ENCODE measurements around the gene HTRA3.

Gene HTRA3

GRCh38 chr4:8242782-8243560 is 26.6 kb upstream of the HTRA3 start:
- Histone ChIP-seq H3K9me3 (ENCODE audit: insufficient read depth, low read length) (no peaks in the 10 kb centered on the region), H3K9ac (ENCODE audit: low read length) (no peak overlapping the region), H3K79me2 (ENCODE audit: low read length) (no peaks in the 10 kb centered on the region), H3K4me3 (ENCODE audit: low read length) (no peak overlapping the region), H3K4me2 (ENCODE audit: low read length) (peak overlapping the region; percentile 49; the same call in 1 of the 2 replicates), H4K20me1 (ENCODE audit: insufficient read depth, low read length) (no peaks in the 10 kb centered on the region), H2AFZ (ENCODE audit: low read depth, low read length) (no peak overlapping the region), H3K27ac (ENCODE audit: low read length) (no peak overlapping the region), H3K4me1 (ENCODE audit: low read length) (peaks cover 18% of the 10 kb centered on the region), H3K27me3 (ENCODE audit: low read depth, low read length) (no peaks in the 10 kb centered on the region), H3K36me3 (replicated peaks; ENCODE audit: low read depth, low read length) (no peaks in the 10 kb centered on the region)
- TF ChIP-seq CTCF (IDR thresholded peaks at IDR 0.05; ENCODE audit: low read depth, low read length) (no peak), EZH2phosphoT487 (IDR thresholded peaks at IDR 0.05; ENCODE audit: low read depth) (no peak)

DNA sequence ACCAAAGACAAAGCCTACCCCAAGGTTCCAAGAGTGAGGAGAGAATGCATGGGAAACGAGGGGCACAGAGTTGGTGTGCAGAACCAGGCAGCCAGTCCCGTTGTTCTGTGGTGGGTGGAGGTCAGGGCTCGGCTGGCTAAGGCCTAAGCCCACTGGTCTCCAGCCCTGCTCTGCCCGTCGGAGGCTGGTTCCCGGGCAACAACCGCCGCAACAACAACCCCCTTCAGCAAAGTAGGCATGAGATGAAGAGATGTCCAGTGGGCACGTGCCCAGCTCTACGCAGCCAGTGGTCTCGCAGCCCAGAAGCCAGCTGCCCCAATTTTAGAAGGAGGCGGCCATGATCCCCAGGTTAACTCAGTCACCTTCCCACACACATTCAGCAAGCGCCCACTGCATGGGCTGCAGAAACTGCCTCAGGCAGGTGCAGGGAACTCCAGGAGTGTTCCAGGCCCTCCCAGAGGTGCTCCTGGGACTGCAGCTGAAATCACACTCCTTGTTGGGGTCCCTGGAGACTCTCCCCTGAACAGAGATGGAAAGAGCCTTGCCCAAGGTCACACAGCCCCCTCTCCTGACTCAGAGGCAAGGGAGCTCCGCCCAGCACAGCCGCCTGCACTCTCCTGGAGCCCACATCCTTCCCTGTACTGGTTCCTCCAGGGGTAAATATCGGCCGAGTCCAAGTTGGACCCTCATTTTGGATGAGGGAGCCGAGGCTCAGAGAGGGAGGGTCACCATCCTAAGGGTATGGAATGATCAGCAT is 25.4 kb upstream of the HTRA3 start:
- H3K79me2 ChIP-seq (ENCODE audit: low read length), result no peaks in the 10 kb centered on the region
- no peak overlapping the region for H3K4me3 ChIP-seq (ENCODE audit: low read length)
- H3K36me3 ChIP-seq (replicated peaks; ENCODE audit: low read depth, low read length), result no peaks in the 10 kb centered on the region
- no peak overlapping the region for H3K4me2 ChIP-seq (ENCODE audit: low read length)
- H3K27me3 ChIP-seq (ENCODE audit: low read depth, low read length), result no peaks in the 10 kb centered on the region
- H3K27ac ChIP-seq (ENCODE audit: low read length), result no peak overlapping the region
- TF ChIP-seq CTCF (IDR thresholded peaks at IDR 0.05; ENCODE audit: low read depth, low read length) (no peak), EZH2phosphoT487 (IDR thresholded peaks at IDR 0.05; ENCODE audit: low read depth) (no peak)
- no peak overlapping the region for H2AFZ ChIP-seq (ENCODE audit: low read depth, low read length)
- H3K9ac ChIP-seq (ENCODE audit: low read length), result no peak overlapping the region
- no peaks in the 10 kb centered on the region for H4K20me1 ChIP-seq (ENCODE audit: insufficient read depth, low read length)
- H3K4me1 ChIP-seq (ENCODE audit: low read length), result peaks cover 8% of the 10 kb centered on the region; the same call in 1 of the 2 replicates
- H3K9me3 ChIP-seq (ENCODE audit: insufficient read depth, low read length), result no peaks in the 10 kb centered on the region

DNA sequence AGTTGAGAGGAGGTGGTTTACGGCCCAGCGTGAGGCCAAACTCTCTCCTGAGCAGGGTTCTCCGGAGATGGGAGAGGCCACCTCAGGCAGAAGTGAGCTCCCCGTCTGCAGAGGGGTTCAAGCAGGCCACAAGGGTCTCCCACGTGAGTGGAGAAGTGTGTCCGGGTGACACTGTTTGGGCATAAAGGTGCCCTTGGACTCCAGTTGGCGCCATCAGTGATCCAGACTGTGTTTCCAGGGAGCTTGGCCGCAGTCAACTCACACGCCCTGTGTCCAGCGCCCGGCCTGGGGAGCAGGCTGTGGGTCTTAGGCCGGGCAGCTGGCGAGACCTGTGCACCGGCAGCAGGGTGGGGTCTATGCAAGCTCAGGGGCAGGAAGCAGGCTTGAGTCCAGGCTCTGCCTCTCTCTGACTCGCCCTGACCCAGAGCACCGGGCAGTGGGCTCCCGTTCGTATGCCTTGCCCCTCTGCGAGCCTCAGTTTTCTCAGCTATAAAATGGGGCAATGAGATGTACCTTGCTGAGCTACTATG is 24.6 kb upstream of the HTRA3 start:
- Histone ChIP-seq H3K4me1 (ENCODE audit: low read length) (peaks cover 8% of the 10 kb centered on the region; the same call in 1 of the 2 replicates), H3K79me2 (ENCODE audit: low read length) (no peaks in the 10 kb centered on the region), H3K4me2 (ENCODE audit: low read length) (no peak overlapping the region), H2AFZ (ENCODE audit: low read depth, low read length) (no peak overlapping the region), H3K27ac (ENCODE audit: low read length) (no peak overlapping the region), H3K9ac (ENCODE audit: low read length) (no peak overlapping the region), H4K20me1 (ENCODE audit: insufficient read depth, low read length) (no peaks in the 10 kb centered on the region), H3K27me3 (ENCODE audit: low read depth, low read length) (no peaks in the 10 kb centered on the region), H3K9me3 (ENCODE audit: insufficient read depth, low read length) (no peaks in the 10 kb centered on the region), H3K36me3 (replicated peaks; ENCODE audit: low read depth, low read length) (no peaks in the 10 kb centered on the region), H3K4me3 (ENCODE audit: low read length) (no peak overlapping the region)
- TF ChIP-seq CTCF (IDR thresholded peaks at IDR 0.05; ENCODE audit: low read depth, low read length) (no peak), EZH2phosphoT487 (IDR thresholded peaks at IDR 0.05; ENCODE audit: low read depth) (no peak)
